Spleen (tissue), 11 donors: ENCODE data around the gene GPATCH1. TPM values are rescaled to one million over a fixed set of nuclear protein-coding genes. Genes with fewer than 3 reads are reported as not detected.

Experiments used
- DNase-seq: peaks from one replicate; pipeline ENCODE4 v3.0.0-alpha.2; 2020
- H3K27ac ChIP-seq, 8 donors: fragments of 200-600 bp; sonication (generic) in 7 of 8; 1 replicate in 4 of 8; 2 replicates in 4 of 8; pipeline versions ENCODE4 v1.5.0 to v1.8.0; 2016 to 2021; ENCODE audit warnings: inconsistent platforms in 4 of 8, mild to moderate bottlenecking in 4 of 8, moderate library complexity in 1 of 8
- H3K27me3 ChIP-seq, 7 donors: fragments of 200-600 bp; sonication (generic) in 6 of 7; replicated peaks in 1 of 7; 1 replicate in 4 of 7; 2 replicates in 3 of 7; pipeline versions ENCODE4 v1.5.0 to v1.8.0; 2016 to 2021; ENCODE audit warnings: inconsistent platforms in 3 of 7, mild to moderate bottlenecking in 1 of 7
- H3K36me3 ChIP-seq, 6 donors: fragments of 200-600 bp; sonication (generic) in 5 of 6; 1 replicate in 4 of 6; 2 replicates in 2 of 6; pipeline versions ENCODE4 v1.5.0 to v1.8.0; 2016 to 2021; ENCODE audit warnings: inconsistent platforms in 2 of 6
- H3K4me1 ChIP-seq, 6 donors: fragments of 200-600 bp; sonication (generic) in 5 of 6; 1 replicate in 3 of 6; 2 replicates in 3 of 6; pipeline versions ENCODE4 v1.5.0 to v1.8.0; 2016 to 2021; ENCODE audit warnings: inconsistent platforms in 3 of 6
- H3K4me3 ChIP-seq, 8 donors: fragments of 200-600 bp; sonication (generic) in 7 of 8; 1 replicate in 4 of 8; 2 replicates in 4 of 8; pipeline versions ENCODE4 v1.5.0 to v1.8.0; 2016 to 2021; ENCODE audit warnings: inconsistent platforms in 4 of 8, mild to moderate bottlenecking in 4 of 8, moderate library complexity in 2 of 8
- H3K9me3 ChIP-seq, 8 donors: fragments of 200-600 bp; sonication (generic) in 7 of 8; 1 replicate in 4 of 8; 2 replicates in 4 of 8; pipeline versions ENCODE4 v1.5.0 to v1.8.0; 2016 to 2021; ENCODE audit warnings: inconsistent platforms in 4 of 8
- CTCF ChIP-seq, 11 experiments: fragments of 200-600 bp in 7 of 11; fragments of 450-650 bp in 4 of 11; sonication (generic) in 4 of 11; IDR thresholded peaks in 8 of 11; conservative IDR thresholded peaks in 3 of 11; 1 replicate in 7 of 11; 2 replicates in 4 of 11; pipeline versions ENCODE4 v1.4.0 to v1.8.0; 2016 to 2021; ENCODE audit warnings: antibody characterized with exemption in 11 of 11, inconsistent platforms in 4 of 11, mild to moderate bottlenecking in 1 of 11
- POLR2A ChIP-seq, 3 donors: fragments of 450-650 bp; IDR thresholded peaks; one replicate each; pipeline ENCODE4 v1.5.1; 2017; ENCODE audit warnings: antibody characterized with exemption in 3 of 3, mild to moderate bottlenecking in 1 of 3
- POLR2AphosphoS5 ChIP-seq, 3 donors: sonication (generic); formaldehyde crosslinking; IDR thresholded peaks; one replicate each; pipeline ENCODE4 v1.5.1; 2017; ENCODE audit warnings: antibody characterized with exemption in 3 of 3
- WGBS, 5 donors: extraction: QIAGEN DNeasy Blood & Tissue Kit in 3 of 5; methylation state at CpG; one replicate each; pipeline versions ENCODE4 v1.1.5 to v1.1.7; 2013 to 2018; 5-methylcytosine and 5-hydroxymethylcytosine counted together
- intact Hi-C: fragments of 100-400 bp; cut with DNase I; formaldehyde crosslinking; loops from one replicate; pipeline ENCODE4 v1.15.0; 2023; ENCODE audit warnings: low total_unique reads
- polyA plus RNA-seq, 3 donors: library from polyadenylated mRNA; stranded (reverse); fragments of 200-250 nt; gene quantifications; one replicate each; pipeline ENCODE4 v1.2.1, GENCODE V29; 2013
- total RNA-seq, 7 donors: library from RNA; depleted of rRNA in 3 of 7; stranded (reverse); fragments of >200 nt in 3 of 7; fragmentation: NEBNext Ultra II Directional in 4 of 7; extraction: Animal tissue kit (Norgen Biotek cat#: 25700) in 4 of 7; gene quantifications; one replicate each; pipeline versions ENCODE4 v1.1.0 to v1.2.1, GENCODE V29; 2016 to 2021
- donor health status: healthy with polysubstance abuse.
- donor health status: DM: no; HTN: no; CAD: no; lungs with moderate emphysema.
- donor health status: DM: no; HTN: no; CAD: no.
- donor health status: Bipolar disorder and iron deficiency.
- donor health status: healthy.
- donor health status: DM: no; HTN: no; CAD: no.
- donor health status: DM: yes; HTN: yes; CAD: no.

The GPATCH1 gene
- total and polyA plus RNA-seq, 10 donors: 3.9 to 12.7 (median 9.4) TPM

- no peak overlapping the region for H3K4me3 ChIP-seq
- no peak for TF ChIP-seq POLR2A (IDR thresholded peaks at IDR 0.05)
- TF ChIP-seq POLR2AphosphoS5 (IDR thresholded peaks at IDR 0.05): no peak
- no peak for TF ChIP-seq CTCF (IDR thresholded peaks at IDR 0.05 in 8 of 11, conservative IDR thresholded peaks at IDR 0.05 in 3 of 11)
- H3K27me3 ChIP-seq: no peaks in the 10 kb centered on the region
- intact Hi-C loops: no loop called here
- H3K36me3 ChIP-seq: no peaks in the 10 kb centered on the region
- DNase-seq: no peak
- no peaks in the 10 kb centered on the region for H3K4me1 ChIP-seq
- 70 to 75% (median 73%) methylated on average over 8 of the region's 8 CpGs for WGBS, 5 donors
- no peaks in the 10 kb centered on the region for H3K9me3 ChIP-seq
- H3K27ac ChIP-seq: no peak overlapping the region
Measured at GRCh38 chr19:33054623-33055022, 26.4 kb upstream of the GPATCH1 start.

GRCh38 chr19:33055718-33056117, 25.3 kb upstream of the GPATCH1 start:
- Histone ChIP-seq H3K9me3 (no peaks in the 10 kb centered on the region), H3K36me3 (no peaks in the 10 kb centered on the region), H3K27me3 (peaks cover 0 to 5% (median 0%) of the 10 kb centered on the region in 7 donors), H3K4me3 (no peak overlapping the region), H3K4me1 (no peaks in the 10 kb centered on the region), H3K27ac (no peak overlapping the region)
- no peak for TF ChIP-seq CTCF (IDR thresholded peaks at IDR 0.05 in 8 of 11, conservative IDR thresholded peaks at IDR 0.05 in 3 of 11)
- no peak for TF ChIP-seq POLR2A (IDR thresholded peaks at IDR 0.05)
- no peak for TF ChIP-seq POLR2AphosphoS5 (IDR thresholded peaks at IDR 0.05)
- intact Hi-C loops: no loop called here
- 13 to 26% (median 19%) methylated on average over 2 of the region's 2 CpGs for WGBS, 5 donors
- no peak for DNase-seq

- peaks cover 0 to 53% (median 35%) of the 10 kb centered on the region in 7 donors for H3K27me3 ChIP-seq
- no peak overlapping the region for H3K27ac ChIP-seq
- no peak for DNase-seq
- peaks cover 0 to 29% (median 25%) of the 10 kb centered on the region in 6 donors for H3K4me1 ChIP-seq
- intact Hi-C loops: no loop called here
- 77 to 84% (median 83%) methylated on average over 5 of the region's 5 CpGs for WGBS, 5 donors
- no peak overlapping the region for H3K4me3 ChIP-seq
- TF ChIP-seq CTCF (IDR thresholded peaks at IDR 0.05 in 8 of 11, conservative IDR thresholded peaks at IDR 0.05 in 3 of 11) (no peak), POLR2A (IDR thresholded peaks at IDR 0.05) (no peak), POLR2AphosphoS5 (IDR thresholded peaks at IDR 0.05) (no peak)
- H3K9me3 ChIP-seq: no peaks in the 10 kb centered on the region
- no peaks in the 10 kb centered on the region for H3K36me3 ChIP-seq
Measured at GRCh38 chr19:33060586-33060985, 20.4 kb upstream of the GPATCH1 start.

GRCh38 chr19:33062902-33063301, 18.1 kb upstream of the GPATCH1 start:
- no peaks in the 10 kb centered on the region for H3K9me3 ChIP-seq

More at GRCh38 chr19:33062902-33063301, 18.1 kb upstream of the GPATCH1 start:
- Histone ChIP-seq H3K27ac (no peak overlapping the region), H3K4me1 (peaks cover 0 to 29% (median 25%) of the 10 kb centered on the region in 6 donors), H3K27me3 (peaks cover 0 to 59% (median 37%) of the 10 kb centered on the region in 7 donors), H3K4me3 (no peak overlapping the region), H3K36me3 (no peaks in the 10 kb centered on the region)
- no peak for DNase-seq
- no peak for TF ChIP-seq POLR2A (IDR thresholded peaks at IDR 0.05)
- no peak for TF ChIP-seq POLR2AphosphoS5 (IDR thresholded peaks at IDR 0.05)
- TF ChIP-seq CTCF (IDR thresholded peaks at IDR 0.05 in 8 of 11, conservative IDR thresholded peaks at IDR 0.05 in 3 of 11): no peak
- 83 to 84% (median 84%) methylated on average over 5 of the region's 5 CpGs for WGBS, 5 donors
- intact Hi-C loops: no loop called here
